GM18873 (cell line): Measurements from ENCODE around the gene NPY2R.

Experiments
- ATAC-seq: cut with Tn5 transposase; IDR thresholded peaks from one replicate; pipeline ENCODE4 v1.9.1; 2021; ENCODE audit warnings: mild to moderate bottlenecking, moderate library complexity, moderate number of reproducible peaks; ENCODE audit not compliant: unreplicated experiment, low FRiP score

Gene NPY2R

DNA sequence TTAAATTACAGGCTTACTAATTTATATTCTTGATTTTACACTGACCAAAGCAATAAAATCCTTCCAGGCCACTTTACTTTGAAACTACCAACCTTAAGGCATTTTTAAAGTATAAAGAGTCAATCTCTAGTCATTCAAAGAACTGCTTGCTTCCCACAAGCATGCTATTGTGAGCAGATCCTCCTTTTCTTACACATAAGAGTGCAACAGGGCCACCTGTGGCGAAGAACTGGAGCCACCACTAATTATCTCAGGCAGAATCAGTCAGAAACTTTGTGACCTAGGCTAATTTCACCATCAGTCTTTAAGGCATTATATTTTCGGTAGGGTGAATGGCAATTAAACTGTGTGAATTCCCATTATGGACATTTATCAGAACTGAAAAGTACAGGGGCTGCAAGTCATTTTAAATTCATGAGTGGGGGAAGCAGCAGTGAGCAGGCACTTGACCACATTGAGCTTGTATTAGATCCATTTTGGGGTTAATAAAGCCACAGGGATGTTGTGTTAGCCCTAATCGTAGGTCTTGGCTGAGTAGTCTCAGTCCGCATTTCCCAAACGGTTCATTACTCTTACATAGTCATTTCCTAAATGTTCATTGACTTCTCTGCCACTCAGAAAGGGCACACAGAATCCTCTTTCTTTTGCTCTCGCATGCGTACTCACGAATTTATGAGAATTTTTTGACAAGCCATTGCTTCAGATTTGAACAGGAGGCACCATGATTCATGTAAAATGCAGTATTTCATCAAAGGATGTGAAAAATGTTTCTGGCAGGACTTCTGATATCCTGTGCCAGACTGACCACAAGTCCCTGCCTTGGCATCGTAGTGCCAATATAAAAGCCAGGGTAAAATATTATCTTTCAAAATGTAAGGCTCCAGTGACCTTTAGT lies 39.8 kb downstream of the NPY2R start:
- ATAC-seq, result no peak

GRCh38 chr4:155249016-155249566 lies 40.7 kb downstream of the NPY2R start:
- no peak for ATAC-seq

DNA sequence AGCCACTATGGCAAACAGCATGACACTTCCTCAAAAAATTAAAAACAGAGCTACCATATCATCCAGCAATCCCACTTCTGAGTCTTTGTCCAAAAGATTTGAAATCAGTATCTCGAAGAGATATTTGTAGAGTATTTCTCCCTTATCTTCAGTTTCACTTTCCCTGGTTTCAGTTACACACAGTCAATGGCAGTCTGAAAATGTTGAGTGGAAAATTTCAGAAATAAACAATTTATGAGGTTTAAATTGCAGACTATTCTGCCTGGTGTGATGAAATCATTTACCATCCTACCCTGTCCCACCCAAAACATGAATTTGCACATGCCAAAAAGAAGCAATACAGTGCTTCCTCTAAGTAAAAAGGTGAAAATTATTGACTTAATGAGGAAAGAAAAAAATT lies 43.9 kb downstream of the NPY2R start:
- ATAC-seq, result no peak

DNA sequence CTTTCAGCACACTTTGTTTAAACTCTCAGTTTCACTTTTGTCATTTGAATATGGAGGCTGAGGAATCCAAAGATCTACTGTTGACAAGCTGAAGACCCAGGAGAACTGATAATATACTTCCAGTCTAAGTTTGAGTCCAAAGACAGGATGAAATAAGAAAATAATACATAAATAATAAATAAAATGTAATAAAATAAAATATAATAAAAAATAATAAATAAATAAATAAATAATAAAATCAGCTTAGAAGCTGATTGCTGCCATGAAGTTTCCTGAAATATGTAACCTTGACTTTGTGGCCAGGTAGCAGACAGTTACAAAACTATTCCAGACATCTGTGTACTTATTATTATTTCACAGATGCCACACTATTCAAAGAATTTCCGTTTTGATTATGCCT lies 55.0 kb downstream of the NPY2R start:
- no peak for ATAC-seq

DNA sequence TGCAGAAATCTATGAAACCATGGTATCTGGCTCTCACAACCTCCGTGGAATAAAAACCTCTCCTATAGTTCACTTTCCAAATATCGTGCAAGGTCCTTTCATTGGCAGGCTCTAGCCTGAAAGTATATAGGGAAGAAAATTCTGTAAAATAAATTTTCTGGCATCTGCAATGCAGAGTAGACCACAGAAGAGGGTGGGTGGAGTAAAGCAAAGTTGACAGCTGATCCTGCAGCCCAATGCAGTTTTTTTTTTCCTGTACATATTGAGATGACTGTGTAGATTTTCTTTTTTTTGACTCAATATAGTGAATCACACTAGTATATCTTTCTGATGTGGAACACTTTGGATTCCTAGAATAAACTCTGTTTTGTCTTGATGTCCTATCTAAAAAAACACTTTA lies 56.7 kb downstream of the NPY2R start:
- no peak for ATAC-seq
